ENCODE data around the gene ETS2.

GRCh38 chr21:38861989-38862683 lies 56.4 kb downstream of the ETS2 start:
- no peak for TF ChIP-seq CTCF (IDR thresholded peaks at IDR 0.05)
- TF ChIP-seq POLR2A (IDR thresholded peaks at IDR 0.05): no peak

Measured in lower leg skin (tissue), 3 donors.